ENCODE data around the gene GNA14. TPM values are rescaled to one million over a fixed set of nuclear protein-coding genes. Genes with fewer than 3 reads are reported as not detected.

The GNA14 gene
- total RNA-seq, 1 experiment from 2014 or later = 0.37 TPM

DNA sequence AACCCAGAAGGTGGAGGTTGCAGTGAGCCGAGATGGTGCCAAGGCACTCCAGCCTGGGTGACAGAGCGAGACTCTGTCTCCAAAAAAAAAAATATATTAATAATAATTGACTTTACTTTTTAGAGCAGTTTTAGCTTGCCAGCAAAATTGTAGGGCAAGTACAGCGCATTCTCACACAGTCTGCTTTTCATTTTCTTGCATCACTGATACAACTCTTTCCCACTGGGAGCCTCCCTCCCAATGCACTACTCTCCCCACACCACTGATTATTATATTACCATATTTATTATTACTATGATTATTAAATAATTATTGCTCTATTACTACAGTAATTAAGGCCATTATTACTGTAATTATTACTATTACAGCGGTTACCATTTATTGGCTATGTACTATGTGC lies 212.8 kb downstream of the GNA14 start:
- TF ChIP-seq, protein P1, sequence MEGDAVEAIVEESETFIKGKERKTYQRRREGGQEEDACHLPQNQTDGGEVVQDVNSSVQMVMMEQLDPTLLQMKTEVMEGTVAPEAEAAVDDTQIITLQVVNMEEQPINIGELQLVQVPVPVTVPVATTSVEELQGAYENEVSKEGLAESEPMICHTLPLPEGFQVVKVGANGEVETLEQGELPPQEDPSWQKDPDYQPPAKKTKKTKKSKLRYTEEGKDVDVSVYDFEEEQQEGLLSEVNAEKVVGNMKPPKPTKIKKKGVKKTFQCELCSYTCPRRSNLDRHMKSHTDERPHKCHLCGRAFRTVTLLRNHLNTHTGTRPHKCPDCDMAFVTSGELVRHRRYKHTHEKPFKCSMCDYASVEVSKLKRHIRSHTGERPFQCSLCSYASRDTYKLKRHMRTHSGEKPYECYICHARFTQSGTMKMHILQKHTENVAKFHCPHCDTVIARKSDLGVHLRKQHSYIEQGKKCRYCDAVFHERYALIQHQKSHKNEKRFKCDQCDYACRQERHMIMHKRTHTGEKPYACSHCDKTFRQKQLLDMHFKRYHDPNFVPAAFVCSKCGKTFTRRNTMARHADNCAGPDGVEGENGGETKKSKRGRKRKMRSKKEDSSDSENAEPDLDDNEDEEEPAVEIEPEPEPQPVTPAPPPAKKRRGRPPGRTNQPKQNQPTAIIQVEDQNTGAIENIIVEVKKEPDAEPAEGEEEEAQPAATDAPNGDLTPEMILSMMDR (conservative IDR thresholded peaks at IDR 0.05) = no peak
- H4K91ac ChIP-seq (ENCODE audit: insufficient read length, low read depth, low read length) = no peak overlapping the region
- no peak overlapping the region for H3K18ac ChIP-seq (ENCODE audit: insufficient read length, low read depth, low read length)
- H4K20me1 ChIP-seq (ENCODE audit: control insufficient read depth, insufficient read depth, insufficient read length) = no peaks in the 10 kb centered on the region
- H4K5ac ChIP-seq (ENCODE audit: insufficient read length, low read depth, low read length) = no peak overlapping the region
- peaks cover 5% of the 10 kb centered on the region for H3K27me3 Mint-ChIP-seq (ENCODE audit: low read depth)
- H3K4me3 Mint-ChIP-seq = no peak overlapping the region
- H3K27ac ChIP-seq (ENCODE audit: insufficient read length, low read depth, low read length) = no peak overlapping the region
- H3K9me3 Mint-ChIP-seq = peaks cover 0 to 1% of the 10 kb centered on the region in 2 experiments; a peak in 1 of 5 replicates
- H3K79me2 ChIP-seq (ENCODE audit: insufficient read depth, low read length) = no peaks in the 10 kb centered on the region
- 0 out of 7 replicates have a peak, but pooled peaks cover 0 to 2% (median 0%) of the 10 kb centered on the region in 3 experiments for H3K36me3 Mint-ChIP-seq (ENCODE audit: insufficient read depth in 1 of 3, low read depth in 3 of 3)
- H2AK5ac ChIP-seq (ENCODE audit: insufficient read length, low read length) = no peak overlapping the region
- no peak overlapping the region for H2BK5ac ChIP-seq (ENCODE audit: insufficient read length, low read length)
- H3T11ph ChIP-seq (ENCODE audit: low read length) = no peak overlapping the region
- DNase-seq = no peak
- H3K14ac ChIP-seq (ENCODE audit: insufficient read depth, low read length) = no peak overlapping the region
- H3K27me3 ChIP-seq (ENCODE audit: insufficient read depth, low read length) = no peaks in the 10 kb centered on the region
- no peaks in the 10 kb centered on the region for H3K79me1 ChIP-seq (ENCODE audit: insufficient read depth, low read depth, low read length, poor library complexity, severe bottlenecking)
- no peak overlapping the region for H2BK120ac ChIP-seq (ENCODE audit: low read depth, low read length, poor library complexity, severe bottlenecking)
- no peak overlapping the region for H2AFZ ChIP-seq (ENCODE audit: low read length)
- no peak overlapping the region for H3K4ac ChIP-seq (ENCODE audit: low read depth, low read length)
- no peaks in the 10 kb centered on the region for H3K23me2 ChIP-seq (ENCODE audit: insufficient read length, low read depth, low read length, poor library complexity, severe bottlenecking)
- H3K4me1 Mint-ChIP-seq = peaks cover 12 to 21% of the 10 kb centered on the region in 2 experiments
- no peak overlapping the region for H3K27ac Mint-ChIP-seq
- H3K4me2 ChIP-seq (ENCODE audit: insufficient read depth, insufficient read length, low read length) = no peak overlapping the region
- no peaks in the 10 kb centered on the region for H3K9me3 ChIP-seq (ENCODE audit: control insufficient read depth, low read depth, low read length)
- peaks cover 5% of the 10 kb centered on the region; the same call in 1 of the 2 replicates for H3K4me1 ChIP-seq (ENCODE audit: insufficient read depth, low read length)
- H3K9ac ChIP-seq (ENCODE audit: extremely low read depth, insufficient read length, low read length) = no peak overlapping the region
- no peak overlapping the region for H3K23ac ChIP-seq (ENCODE audit: insufficient read length, low read depth, low read length)
- H2BK20ac ChIP-seq (ENCODE audit: low read depth, low read length, poor library complexity, severe bottlenecking) = no peak overlapping the region
- no CpG with 5 or more reads among the region's 4 CpGs for WGBS (ENCODE audit: extremely low coverage, insufficient read length, low lambda C conversion rate)
- no peak overlapping the region for H2BK15ac ChIP-seq (ENCODE audit: low read depth, low read length)
- H2BK12ac ChIP-seq (ENCODE audit: insufficient read length, low read depth, low read length) = no peak overlapping the region
- no peak overlapping the region for H3K56ac ChIP-seq (ENCODE audit: insufficient read length, low read depth, low read length)
- H4K8ac ChIP-seq (replicated peaks; ENCODE audit: insufficient read length, low read depth, low read length) = no peak overlapping the region
